ENCODE results near the gene SLC5A9.

GRCh38 chr1:48219803-48220202, 2.7 kb upstream of the SLC5A9 start:
- TF ChIP-seq CTCF (IDR thresholded peaks at IDR 0.05 in 2 of 3, conservative IDR thresholded peaks at IDR 0.05 in 1 of 3; ENCODE audit: borderline replicate concordance in 1 of 3, insufficient read depth in 1 of 3, low read depth in 2 of 3, low read length in 2 of 3) (no peak), EZH2phosphoT487 (IDR thresholded peaks at IDR 0.05; ENCODE audit: borderline replicate concordance) (no peak), CEBPB (IDR thresholded peaks at IDR 0.05; ENCODE audit: low read depth) (no peak), YY1 (IDR thresholded peaks at IDR 0.05; ENCODE audit: extremely low read depth, insufficient replicate concordance, low read depth, low read length) (no peak), JUND (IDR thresholded peaks at IDR 0.05) (no peak), ATF3 (IDR thresholded peaks at IDR 0.05) (no peak)

All from HCT116 (cell line).